GM23338 (cell line): ENCODE measurements around the gene NPDC1. TPM values are rescaled to one million over a fixed set of nuclear protein-coding genes. Genes with fewer than 3 reads are reported as not detected.

ENCODE experiments used
- ATAC-seq: fragments of 200-7000 bp; cut with Tn5 transposase; 3 replicates; pipeline ENCODE4 v1.9.1; 2020
- DNase-seq: peaks from one replicate; pipeline ENCODE4 v3.0.0-alpha.2; 2015; ENCODE audit warnings: low spot score
- H2AFZ ChIP-seq: fragments of 200-600 bp; sonication (generic); 2 replicates; pipeline ENCODE4 v1.8.0; 2016; ENCODE audit warnings: antibody characterized with exemption, mild to moderate bottlenecking, moderate library complexity
- H3F3A ChIP-seq: fragments of 200-600 bp; sonication (generic); replicated peaks from 2 replicates; pipeline ENCODE4 v1.8.0; 2017; ENCODE audit warnings: antibody characterized with exemption, mixed run types, low read depth
- H3K27ac ChIP-seq: fragments of 200-600 bp; sonication (generic); 2 replicates; pipeline ENCODE4 v1.6.1; 2016; ENCODE audit warnings: low read depth
- H3K27me3 ChIP-seq: fragments of 200-600 bp; sonication (generic); 2 replicates; pipeline ENCODE4 v1.8.0; 2016; ENCODE audit warnings: mild to moderate bottlenecking, mixed run types, moderate library complexity; ENCODE audit not compliant: insufficient read depth
- H3K36me3 ChIP-seq: fragments of 200-600 bp; sonication (generic); 2 replicates; pipeline ENCODE4 v1.8.0; 2016; ENCODE audit warnings: mild to moderate bottlenecking; ENCODE audit not compliant: insufficient read depth
- H3K4me1 ChIP-seq: fragments of 200-600 bp; sonication (generic); 2 replicates; pipeline ENCODE4 v1.8.0; 2016; ENCODE audit warnings: mild to moderate bottlenecking, moderate library complexity; ENCODE audit not compliant: insufficient read depth
- H3K4me2 ChIP-seq: fragments of 200-600 bp; sonication (generic); 2 replicates; pipeline ENCODE4 v1.7.1; 2017; ENCODE audit warnings: mixed run types
- H3K4me3 ChIP-seq: fragments of 200-600 bp; sonication (generic); 2 replicates; pipeline ENCODE4 v1.6.1; 2016; ENCODE audit warnings: mixed run types
- H3K79me2 ChIP-seq: fragments of 200-600 bp; sonication (generic); replicated peaks from 2 replicates; pipeline ENCODE4 v1.8.0; 2017; ENCODE audit warnings: mild to moderate bottlenecking; ENCODE audit not compliant: insufficient read depth
- H3K9me2 ChIP-seq: fragments of 200-600 bp; sonication (generic); 2 replicates; pipeline ENCODE4 v1.8.0; 2017; ENCODE audit not compliant: insufficient read depth
- H4K20me1 ChIP-seq: fragments of 200-600 bp; sonication (generic); replicated peaks from 2 replicates; pipeline ENCODE4 v1.8.0; 2017; ENCODE audit warnings: mild to moderate bottlenecking; ENCODE audit not compliant: insufficient read depth
- H3K27ac Mint-ChIP-seq: 2 replicates; pipeline ENCODE4 v1.8.0; 2020; ENCODE audit warnings: inconsistent platforms, mild to moderate bottlenecking, moderate library complexity, mixed read lengths
- H3K27me3 Mint-ChIP-seq: 3 replicates; pipeline ENCODE4 v1.8.0; 2022; ENCODE audit warnings: low read depth, mild to moderate bottlenecking, moderate library complexity, mixed read lengths, inconsistent platforms; ENCODE audit not compliant: insufficient read depth, poor library complexity
- H3K36me3 Mint-ChIP-seq: 3 replicates; pipeline ENCODE4 v1.8.0; 2021; ENCODE audit warnings: low read depth, mild to moderate bottlenecking, inconsistent platforms, moderate library complexity, mixed read lengths
- H3K4me1 Mint-ChIP-seq: 3 replicates; pipeline ENCODE4 v1.8.0; 2020; ENCODE audit warnings: mild to moderate bottlenecking, inconsistent platforms, mixed read lengths
- H3K4me3 Mint-ChIP-seq: 3 replicates; pipeline ENCODE4 v1.8.0; 2021; ENCODE audit warnings: moderate library complexity, mild to moderate bottlenecking, inconsistent platforms, mixed read lengths
- H3K9me3 Mint-ChIP-seq: 3 replicates; pipeline ENCODE4 v1.8.0; 2020; ENCODE audit warnings: moderate library complexity, mild to moderate bottlenecking, inconsistent platforms, mixed read lengths
- CREB1 ChIP-seq: fragments of 250-450 bp; sonication (Bioruptor Pico); IDR thresholded peaks from 2 replicates; pipeline ENCODE4 v1.5.0; 2020; ENCODE audit warnings: low read depth, mild to moderate bottlenecking, moderate library complexity
- CTCF ChIP-seq, 2 experiments: fragments of 200-600 bp in 1 of 2; sonication (generic) in 1 of 2; conservative IDR thresholded peaks; 2 replicates each; pipeline versions ENCODE4 v1.5.1 to v1.6.1; 2016 to 2017; ENCODE audit warnings: antibody characterized with exemption in 2 of 2, low read depth in 2 of 2, mild to moderate bottlenecking in 2 of 2, moderate library complexity in 1 of 2
- ETS1 ChIP-seq: IDR thresholded peaks from 2 replicates; pipeline ENCODE4 v1.6.1; 2016; ENCODE audit warnings: antibody characterized with exemption
- EZH2 ChIP-seq: fragments of 200-600 bp; sonication (generic); IDR thresholded peaks from one replicate; pipeline ENCODE4 v1.8.0; 2017; ENCODE audit warnings: antibody characterized with exemption, mild to moderate bottlenecking, low read depth; ENCODE audit not compliant: unreplicated experiment
- EZH2phosphoT487 ChIP-seq: fragments of 200-600 bp; sonication (generic); IDR thresholded peaks from one replicate; pipeline ENCODE4 v1.8.1; 2018; ENCODE audit warnings: antibody characterized with exemption; ENCODE audit not compliant: unreplicated experiment
- JUNB ChIP-seq: IDR thresholded peaks from one replicate; pipeline ENCODE4 v1.6.1; 2016; ENCODE audit warnings: antibody characterized with exemption; ENCODE audit not compliant: unreplicated experiment
- NANOG ChIP-seq: IDR thresholded peaks from 2 replicates; pipeline ENCODE4 v1.6.1; 2016; ENCODE audit warnings: antibody characterized with exemption, borderline replicate concordance
- POLR2AphosphoS5 ChIP-seq: IDR thresholded peaks from 2 replicates; pipeline ENCODE4 v1.6.1; 2016; ENCODE audit warnings: antibody characterized with exemption, low read depth
- STAT1 ChIP-seq: IDR thresholded peaks from one replicate; pipeline ENCODE4 v1.6.1; 2016; ENCODE audit warnings: antibody characterized with exemption; ENCODE audit not compliant: unreplicated experiment
- ZNF114 ChIP-seq: fragments of 250-450 bp; sonication (Bioruptor Pico); IDR thresholded peaks from 2 replicates; pipeline ENCODE4 v1.5.0; 2020; ENCODE audit warnings: mild to moderate bottlenecking, moderate library complexity
- ZNF331 ChIP-seq: fragments of 250-450 bp; sonication (Bioruptor Pico); IDR thresholded peaks from 2 replicates; pipeline ENCODE4 v1.5.0; 2020; ENCODE audit warnings: low read depth, mild to moderate bottlenecking, moderate library complexity
- ZNF462 ChIP-seq: fragments of 250-450 bp; sonication (Bioruptor Pico); IDR thresholded peaks from 2 replicates; pipeline ENCODE4 v1.5.0; 2020; ENCODE audit warnings: mild to moderate bottlenecking, moderate library complexity
- polyA plus RNA-seq: library from polyadenylated mRNA; unstranded; fragments of >200 nt; fragmentation: Nextera tagmentation; extraction: Ambion mirVana; gene quantifications from 2 replicates; pipeline ENCODE4 v1.2.1, GENCODE V29; 2016
- total RNA-seq: library from RNA; depleted of rRNA; stranded (reverse); fragments of >200 nt; shearing (Covaris generic); gene quantifications from 2 replicates; pipeline ENCODE4 v1.2.3, GENCODE V29; 2014

The NPDC1 gene
- total and polyA plus RNA-seq, 2 experiments from 2014 or later, result 34.3 to 35.5 TPM

GRCh38 chr9:137007108-137007815, 38.7 kb downstream of the NPDC1 start (continued):
- TF ChIP-seq ZNF331 (CRISPR knock-in tag) (no peak), ETS1 (no peak)

- no peak for TF ChIP-seq NANOG
- TF ChIP-seq ZNF114, result no peak
- TF ChIP-seq CTCF (conservative IDR thresholded peaks at IDR 0.05; ENCODE audit: low read depth in 2 of 2), result no peak
- TF ChIP-seq EZH2phosphoT487, result no peak
- TF ChIP-seq EZH2, result no peak
- TF ChIP-seq POLR2AphosphoS5, result no peak
- no peak for TF ChIP-seq ZNF462 (CRISPR knock-in tag)
- no peak for TF ChIP-seq JUNB
- TF ChIP-seq ETS1, result no peak
- no peak for TF ChIP-seq CREB1 (CRISPR knock-in tag)
- TF ChIP-seq ZNF331 (CRISPR knock-in tag), result no peak
- no peak for TF ChIP-seq STAT1
- Histone ChIP-seq H3K27me3 (no peaks in the 10 kb centered on the region), H3K4me2 (no peak overlapping the region), H3K4me3 (no peak overlapping the region), H3K9me2 (no peaks in the 10 kb centered on the region), H3K4me1 (no peaks in the 10 kb centered on the region), H3K79me2 (no peaks in the 10 kb centered on the region), H2AFZ (no peak overlapping the region), H3F3A (no peaks in the 10 kb centered on the region), H3K27ac (no peak overlapping the region), H3K36me3 (no peaks in the 10 kb centered on the region), H4K20me1 (no peaks in the 10 kb centered on the region)
- no peaks in the 10 kb centered on the region for H3K4me1 Mint-ChIP-seq
- no peak overlapping the region for H3K27ac Mint-ChIP-seq
- H3K4me3 Mint-ChIP-seq, result no peak overlapping the region
- ATAC-seq, result no peak
- H3K9me3 Mint-ChIP-seq, result peaks cover 19% of the 10 kb centered on the region
- H3K36me3 Mint-ChIP-seq, result peaks cover 6% of the 10 kb centered on the region; the same call in 2 of the 3 replicates
- peaks cover 3% of the 10 kb centered on the region for H3K27me3 Mint-ChIP-seq
- no peak for DNase-seq
Observed at GRCh38 chr9:137006116-137007003, 39.6 kb downstream of the NPDC1 start.
